SK-N-SH (cell line): ENCODE data around the gene LPP. TPM values are rescaled to one million over a fixed set of nuclear protein-coding genes. Genes with fewer than 3 reads are reported as not detected.

Experiments
- CTCF ChIA-PET: fragments of 300-600, 350-600 bp; formaldehyde crosslinking; extraction: SDS; loops from one replicate; lab custom pipeline; 2021; lab: Yijun Ruan, JAX
- POLR2A ChIA-PET: fragments of 350-600 bp; sonication (Branson Sonifier 250); formaldehyde crosslinking; extraction: SDS; loops from one replicate; lab custom pipeline; 2020; ENCODE audit warnings: antibody characterized with exemption, inconsistent platforms; lab: Yijun Ruan, JAX
- DNase-seq: peaks from one replicate; pipeline ENCODE4 v3.0.0; 2012
- H2AFZ ChIP-seq: fragments of 200-600 bp; sonication (generic); 2 replicates; pipeline ENCODE4 v1.8.1; 2016; ENCODE audit warnings: antibody characterized with exemption, mild to moderate bottlenecking, low read depth
- H3F3A ChIP-seq: fragments of 200-600 bp; sonication (generic); replicated peaks from 2 replicates; pipeline ENCODE3; 2016; ENCODE audit warnings: antibody characterized with exemption, mild to moderate bottlenecking; ENCODE audit not compliant: insufficient read depth
- H3K27ac ChIP-seq, 2 experiments: fragments of 200-500 bp in 1 of 2; fragments of 200-600 bp in 1 of 2; sonication (Bioruptor generic) in 1 of 2; sonication (generic), shearing (Covaris generic) in 1 of 2; 2 replicates each; pipeline versions ENCODE4 v1.5.1 to v1.6.1; 2014 to 2016; ENCODE audit warnings: low read depth in 2 of 2, inconsistent platforms in 1 of 2, low read length in 1 of 2, mild to moderate bottlenecking in 1 of 2, mixed read lengths in 1 of 2
- H3K27me3 ChIP-seq: fragments of 200-600 bp; sonication (generic), shearing (Covaris generic); 2 replicates; pipeline ENCODE4 v1.6.1; 2016; ENCODE audit warnings: mixed run types; ENCODE audit not compliant: insufficient read depth
- H3K36me3 ChIP-seq, 2 experiments: fragments of 200-500 bp in 1 of 2; fragments of 200-600 bp in 1 of 2; sonication (Bioruptor generic) in 1 of 2; sonication (generic) in 1 of 2; replicated peaks in 1 of 2; 2 replicates each; pipeline versions ENCODE3 to v1.5.1; 2014 to 2016; ENCODE audit warnings: low read length in 1 of 2, mild to moderate bottlenecking in 1 of 2; ENCODE audit not compliant: insufficient read depth in 2 of 2, control insufficient read depth in 1 of 2
- H3K4me1 ChIP-seq, 2 experiments: fragments of 200-500 bp in 1 of 2; fragments of 200-600 bp in 1 of 2; sonication (Bioruptor generic) in 1 of 2; sonication (generic), shearing (Covaris generic) in 1 of 2; 2 replicates each; pipeline versions ENCODE4 v1.5.1 to v1.6.1; 2014 to 2016; ENCODE audit warnings: low read depth in 1 of 2, low read length in 1 of 2, mixed run types in 1 of 2; ENCODE audit not compliant: insufficient read depth in 2 of 2, control insufficient read depth in 1 of 2
- H3K4me2 ChIP-seq: fragments of 200-600 bp; sonication (generic), shearing (Covaris generic); 2 replicates; pipeline ENCODE4 v1.6.1; 2017; ENCODE audit warnings: mixed run types
- H3K4me3 ChIP-seq, 2 experiments: fragments of 200-500 bp in 1 of 2; fragments of 200-600 bp in 1 of 2; sonication (Bioruptor generic) in 1 of 2; sonication (generic), shearing (Covaris generic) in 1 of 2; 2 replicates each; pipeline versions ENCODE4 v1.5.1 to v1.8.1; 2014 to 2016; ENCODE audit warnings: low read depth in 2 of 2, inconsistent platforms in 1 of 2, low read length in 1 of 2, mild to moderate bottlenecking in 1 of 2, mixed read lengths in 1 of 2, moderate library complexity in 1 of 2
- H3K79me2 ChIP-seq: fragments of 200-600 bp; sonication (generic); 2 replicates; pipeline ENCODE4 v1.8.1; 2017; ENCODE audit warnings: mild to moderate bottlenecking; ENCODE audit not compliant: insufficient read depth
- H3K9ac ChIP-seq: fragments of 200-600 bp; sonication (generic); 2 replicates; pipeline ENCODE4 v1.6.1; 2017; ENCODE audit warnings: mixed run types
- H3K9me2 ChIP-seq: fragments of 200-600 bp; sonication (generic); 2 replicates; pipeline ENCODE4 v1.6.1; 2017; ENCODE audit warnings: mixed run types
- H3K9me3 ChIP-seq: fragments of 200-600 bp; sonication (generic); 2 replicates; pipeline ENCODE4 v1.6.1; 2017; ENCODE audit warnings: mixed run types, mild to moderate bottlenecking, moderate library complexity
- H4K20me1 ChIP-seq: fragments of 200-600 bp; sonication (generic); 2 replicates; pipeline ENCODE4 v1.6.1; 2017; ENCODE audit warnings: mild to moderate bottlenecking, mixed run types; ENCODE audit not compliant: insufficient read depth
- CHD2 ChIP-seq: fragments of 150-350 bp; IDR thresholded peaks from 2 replicates; pipeline ENCODE4 v1.6.1; 2018; ENCODE audit warnings: low read length; ENCODE audit not compliant: partially characterized antibody
- EP300 ChIP-seq, 2 experiments: IDR thresholded peaks; 2 replicates each; pipeline versions ENCODE4 v1.4.0 to v1.6.1; 2012; ENCODE audit warnings: borderline replicate concordance in 1 of 2, low read depth in 1 of 2, low read length in 1 of 2
- FOSL2 ChIP-seq: IDR thresholded peaks from 2 replicates; pipeline ENCODE4 v1.4.0; 2012; ENCODE audit warnings: low read depth, mild to moderate bottlenecking, moderate library complexity, borderline replicate concordance
- FOXJ3 ChIP-seq: sonication (generic); formaldehyde crosslinking; IDR thresholded peaks from 2 replicates; pipeline ENCODE4 v1.5.1; 2020; ENCODE audit warnings: mild to moderate bottlenecking, missing genetic modification reagents
- GABPA ChIP-seq: IDR thresholded peaks from 2 replicates; pipeline ENCODE4 v1.4.0; 2012; ENCODE audit warnings: low read depth, mild to moderate bottlenecking
- GATA2 ChIP-seq: sonication (generic); formaldehyde crosslinking; IDR thresholded peaks from 2 replicates; pipeline ENCODE4 v1.5.0; 2020; ENCODE audit warnings: mild to moderate bottlenecking, missing genetic modification reagents
- NFIC ChIP-seq: IDR thresholded peaks from 2 replicates; pipeline ENCODE4 v1.4.0; 2012; ENCODE audit warnings: borderline replicate concordance
- RAD21 ChIP-seq: IDR thresholded peaks from 2 replicates; pipeline ENCODE4 v1.6.1; 2012; ENCODE audit warnings: mild to moderate bottlenecking, low read length
- RFX5 ChIP-seq: IDR thresholded peaks from 2 replicates; pipeline ENCODE4 v1.6.1; 2012; ENCODE audit warnings: mild to moderate bottlenecking, improper control_type of control experiment, low read length
- TCF12 ChIP-seq: IDR thresholded peaks from 2 replicates; pipeline ENCODE4 v1.4.0; 2012
- TEAD4 ChIP-seq: IDR thresholded peaks from 2 replicates; pipeline ENCODE4 v1.4.0; 2012; ENCODE audit warnings: mild to moderate bottlenecking, borderline replicate concordance; ENCODE audit not compliant: insufficient read depth
- WGBS: methylation state at CpG from one replicate; pipeline ENCODE4 v1.1.6; 2017; ENCODE audit warnings: low lambda C conversion rate; 5-methylcytosine and 5-hydroxymethylcytosine counted together
- polyA plus RNA-seq, 3 experiments: library from polyadenylated mRNA; depleted of rRNA; stranded (reverse); fragments of >200 nt; gene quantifications; 2 replicates each; pipeline ENCODE4 v1.2.3, GENCODE V29; 2012
- TF ChIP-seq, protein P1 (sequence below): IDR thresholded peaks from 2 replicates; pipeline ENCODE4; 2012
- TF ChIP-seq, protein P2 (sequence below): fragments of 150-350 bp; IDR thresholded peaks from 2 replicates; pipeline ENCODE4 v1.6.1; 2016; ENCODE audit warnings: mild to moderate bottlenecking, low read depth, low read length
- TF ChIP-seq, protein P3 (sequence below): fragments of 150-350 bp; IDR thresholded peaks from 2 replicates; pipeline ENCODE4 v1.6.1; 2017; ENCODE audit warnings: antibody characterized with exemption, low read length, low read depth, borderline replicate concordance
- TF ChIP-seq, protein P4 (sequence below): IDR thresholded peaks from 2 replicates; pipeline ENCODE4 v1.4.0; 2012; ENCODE audit warnings: low read depth, borderline replicate concordance
- TF ChIP-seq, protein P5 (sequence below): IDR thresholded peaks from 2 replicates; pipeline ENCODE4 v1.4.0; 2012; ENCODE audit warnings: low read depth, borderline replicate concordance
- TF ChIP-seq, protein P6 (sequence below): IDR thresholded peaks from 2 replicates; pipeline ENCODE4 v1.6.1; 2012; ENCODE audit warnings: mild to moderate bottlenecking, low read depth, low read length, moderate library complexity
- TF ChIP-seq, protein P7 (sequence below): IDR thresholded peaks from 2 replicates; pipeline ENCODE4 v1.4.0; 2012; ENCODE audit warnings: low read depth

LPP gene
- polyA plus RNA-seq, 1 of the 3 experiments (the other 2 are of a cell fraction): 6.6 TPM

DNA sequence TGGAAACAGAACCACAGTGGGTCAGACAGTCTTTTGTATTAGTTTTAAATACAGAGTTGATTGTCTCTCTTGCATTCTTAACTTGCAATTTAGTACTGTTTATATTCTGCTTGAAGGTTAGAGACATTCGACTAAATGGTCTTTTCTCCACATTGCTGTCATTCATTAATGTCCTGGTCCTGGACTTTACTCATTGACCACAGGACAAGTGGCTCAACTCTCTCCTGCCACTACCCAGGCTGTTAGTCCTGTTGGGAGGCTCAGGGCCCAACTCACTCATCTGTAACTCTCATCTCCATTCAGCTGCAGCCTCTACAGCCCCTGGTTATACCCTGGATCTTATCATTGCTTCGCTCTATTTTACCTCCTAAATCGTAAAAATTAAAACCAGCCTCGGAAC, 427.4 kb downstream of the LPP start (continued):
- TF ChIP-seq, protein P1, sequence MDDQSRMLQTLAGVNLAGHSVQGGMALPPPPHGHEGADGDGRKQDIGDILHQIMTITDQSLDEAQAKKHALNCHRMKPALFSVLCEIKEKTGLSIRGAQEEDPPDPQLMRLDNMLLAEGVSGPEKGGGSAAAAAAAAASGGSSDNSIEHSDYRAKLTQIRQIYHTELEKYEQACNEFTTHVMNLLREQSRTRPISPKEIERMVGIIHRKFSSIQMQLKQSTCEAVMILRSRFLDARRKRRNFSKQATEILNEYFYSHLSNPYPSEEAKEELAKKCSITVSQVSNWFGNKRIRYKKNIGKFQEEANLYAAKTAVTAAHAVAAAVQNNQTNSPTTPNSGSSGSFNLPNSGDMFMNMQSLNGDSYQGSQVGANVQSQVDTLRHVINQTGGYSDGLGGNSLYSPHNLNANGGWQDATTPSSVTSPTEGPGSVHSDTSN: no peak
- no peak for TF ChIP-seq FOSL2
- TF ChIP-seq RAD21: no peak
- TF ChIP-seq EP300 (IDR thresholded peaks at IDR 0.05; ENCODE audit: borderline replicate concordance in 1 of 2, low read depth in 1 of 2, low read length in 1 of 2): no peak
- TF ChIP-seq GATA2 (CRISPR knock-in tag): no peak
- no peak for TF ChIP-seq GABPA
- TF ChIP-seq, protein P2, sequence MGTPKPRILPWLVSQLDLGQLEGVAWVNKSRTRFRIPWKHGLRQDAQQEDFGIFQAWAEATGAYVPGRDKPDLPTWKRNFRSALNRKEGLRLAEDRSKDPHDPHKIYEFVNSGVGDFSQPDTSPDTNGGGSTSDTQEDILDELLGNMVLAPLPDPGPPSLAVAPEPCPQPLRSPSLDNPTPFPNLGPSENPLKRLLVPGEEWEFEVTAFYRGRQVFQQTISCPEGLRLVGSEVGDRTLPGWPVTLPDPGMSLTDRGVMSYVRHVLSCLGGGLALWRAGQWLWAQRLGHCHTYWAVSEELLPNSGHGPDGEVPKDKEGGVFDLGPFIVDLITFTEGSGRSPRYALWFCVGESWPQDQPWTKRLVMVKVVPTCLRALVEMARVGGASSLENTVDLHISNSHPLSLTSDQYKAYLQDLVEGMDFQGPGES: no peak
- TF ChIP-seq, protein P3, sequence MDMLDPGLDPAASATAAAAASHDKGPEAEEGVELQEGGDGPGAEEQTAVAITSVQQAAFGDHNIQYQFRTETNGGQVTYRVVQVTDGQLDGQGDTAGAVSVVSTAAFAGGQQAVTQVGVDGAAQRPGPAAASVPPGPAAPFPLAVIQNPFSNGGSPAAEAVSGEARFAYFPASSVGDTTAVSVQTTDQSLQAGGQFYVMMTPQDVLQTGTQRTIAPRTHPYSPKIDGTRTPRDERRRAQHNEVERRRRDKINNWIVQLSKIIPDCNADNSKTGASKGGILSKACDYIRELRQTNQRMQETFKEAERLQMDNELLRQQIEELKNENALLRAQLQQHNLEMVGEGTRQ: no peak

DNA sequence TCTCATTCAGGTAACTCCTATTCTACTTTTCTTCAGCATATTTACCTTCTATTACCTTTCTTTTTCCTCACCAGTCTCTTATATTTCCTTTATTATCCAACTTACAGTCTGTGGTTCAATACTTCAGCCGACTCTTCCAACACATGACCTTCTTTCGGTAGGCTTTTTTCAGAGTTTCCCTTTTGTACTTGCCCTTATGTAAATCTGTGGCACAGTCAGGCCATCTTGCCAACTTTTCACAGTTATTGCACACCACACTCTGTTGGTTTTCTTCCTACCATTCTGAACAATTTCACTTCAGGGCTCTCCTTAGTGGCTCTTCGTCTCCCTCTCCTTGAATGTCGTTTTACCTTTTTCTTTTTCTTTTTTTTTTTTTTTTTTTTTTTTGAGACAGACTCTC, 427.8 kb downstream of the LPP start:
- TF ChIP-seq TEAD4: no peak
- TF ChIP-seq TCF12: no peak
- TF ChIP-seq NFIC: no peak
- TF ChIP-seq, protein P4, sequence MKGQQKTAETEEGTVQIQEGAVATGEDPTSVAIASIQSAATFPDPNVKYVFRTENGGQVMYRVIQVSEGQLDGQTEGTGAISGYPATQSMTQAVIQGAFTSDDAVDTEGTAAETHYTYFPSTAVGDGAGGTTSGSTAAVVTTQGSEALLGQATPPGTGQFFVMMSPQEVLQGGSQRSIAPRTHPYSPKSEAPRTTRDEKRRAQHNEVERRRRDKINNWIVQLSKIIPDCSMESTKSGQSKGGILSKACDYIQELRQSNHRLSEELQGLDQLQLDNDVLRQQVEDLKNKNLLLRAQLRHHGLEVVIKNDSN: no peak
- TF ChIP-seq, protein P5, sequence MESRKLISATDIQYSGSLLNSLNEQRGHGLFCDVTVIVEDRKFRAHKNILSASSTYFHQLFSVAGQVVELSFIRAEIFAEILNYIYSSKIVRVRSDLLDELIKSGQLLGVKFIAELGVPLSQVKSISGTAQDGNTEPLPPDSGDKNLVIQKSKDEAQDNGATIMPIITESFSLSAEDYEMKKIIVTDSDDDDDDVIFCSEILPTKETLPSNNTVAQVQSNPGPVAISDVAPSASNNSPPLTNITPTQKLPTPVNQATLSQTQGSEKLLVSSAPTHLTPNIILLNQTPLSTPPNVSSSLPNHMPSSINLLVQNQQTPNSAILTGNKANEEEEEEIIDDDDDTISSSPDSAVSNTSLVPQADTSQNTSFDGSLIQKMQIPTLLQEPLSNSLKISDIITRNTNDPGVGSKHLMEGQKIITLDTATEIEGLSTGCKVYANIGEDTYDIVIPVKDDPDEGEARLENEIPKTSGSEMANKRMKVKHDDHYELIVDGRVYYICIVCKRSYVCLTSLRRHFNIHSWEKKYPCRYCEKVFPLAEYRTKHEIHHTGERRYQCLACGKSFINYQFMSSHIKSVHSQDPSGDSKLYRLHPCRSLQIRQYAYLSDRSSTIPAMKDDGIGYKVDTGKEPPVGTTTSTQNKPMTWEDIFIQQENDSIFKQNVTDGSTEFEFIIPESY: no peak
- TF ChIP-seq, protein P6, sequence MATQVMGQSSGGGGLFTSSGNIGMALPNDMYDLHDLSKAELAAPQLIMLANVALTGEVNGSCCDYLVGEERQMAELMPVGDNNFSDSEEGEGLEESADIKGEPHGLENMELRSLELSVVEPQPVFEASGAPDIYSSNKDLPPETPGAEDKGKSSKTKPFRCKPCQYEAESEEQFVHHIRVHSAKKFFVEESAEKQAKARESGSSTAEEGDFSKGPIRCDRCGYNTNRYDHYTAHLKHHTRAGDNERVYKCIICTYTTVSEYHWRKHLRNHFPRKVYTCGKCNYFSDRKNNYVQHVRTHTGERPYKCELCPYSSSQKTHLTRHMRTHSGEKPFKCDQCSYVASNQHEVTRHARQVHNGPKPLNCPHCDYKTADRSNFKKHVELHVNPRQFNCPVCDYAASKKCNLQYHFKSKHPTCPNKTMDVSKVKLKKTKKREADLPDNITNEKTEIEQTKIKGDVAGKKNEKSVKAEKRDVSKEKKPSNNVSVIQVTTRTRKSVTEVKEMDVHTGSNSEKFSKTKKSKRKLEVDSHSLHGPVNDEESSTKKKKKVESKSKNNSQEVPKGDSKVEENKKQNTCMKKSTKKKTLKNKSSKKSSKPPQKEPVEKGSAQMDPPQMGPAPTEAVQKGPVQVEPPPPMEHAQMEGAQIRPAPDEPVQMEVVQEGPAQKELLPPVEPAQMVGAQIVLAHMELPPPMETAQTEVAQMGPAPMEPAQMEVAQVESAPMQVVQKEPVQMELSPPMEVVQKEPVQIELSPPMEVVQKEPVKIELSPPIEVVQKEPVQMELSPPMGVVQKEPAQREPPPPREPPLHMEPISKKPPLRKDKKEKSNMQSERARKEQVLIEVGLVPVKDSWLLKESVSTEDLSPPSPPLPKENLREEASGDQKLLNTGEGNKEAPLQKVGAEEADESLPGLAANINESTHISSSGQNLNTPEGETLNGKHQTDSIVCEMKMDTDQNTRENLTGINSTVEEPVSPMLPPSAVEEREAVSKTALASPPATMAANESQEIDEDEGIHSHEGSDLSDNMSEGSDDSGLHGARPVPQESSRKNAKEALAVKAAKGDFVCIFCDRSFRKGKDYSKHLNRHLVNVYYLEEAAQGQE: no peak
- no peak for TF ChIP-seq EP300 (IDR thresholded peaks at IDR 0.05; ENCODE audit: borderline replicate concordance in 1 of 2, low read depth in 1 of 2, low read length in 1 of 2)
- no peak for TF ChIP-seq RFX5
- TF ChIP-seq, protein P7, sequence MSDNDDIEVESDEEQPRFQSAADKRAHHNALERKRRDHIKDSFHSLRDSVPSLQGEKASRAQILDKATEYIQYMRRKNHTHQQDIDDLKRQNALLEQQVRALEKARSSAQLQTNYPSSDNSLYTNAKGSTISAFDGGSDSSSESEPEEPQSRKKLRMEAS: no peak
- no peak for TF ChIP-seq FOXJ3 (CRISPR knock-in tag)
- no peak for TF ChIP-seq CHD2
- TF ChIP-seq GATA2 (CRISPR knock-in tag): no peak
- CTCF ChIA-PET: no interaction called here
- no peak overlapping the region for H3K9ac ChIP-seq
- peaks cover 8% of the 10 kb centered on the region for H3F3A ChIP-seq
- DNase-seq: no peak
- H3K79me2 ChIP-seq: peaks cover 18% of the 10 kb centered on the region; the same call in 1 of the 2 replicates
- POLR2A ChIA-PET: no interaction called here
- no peaks in the 10 kb centered on the region for H4K20me1 ChIP-seq
- H3K27me3 ChIP-seq: no peaks in the 10 kb centered on the region
- no peaks in the 10 kb centered on the region for H3K9me3 ChIP-seq
- no peak overlapping the region for H2AFZ ChIP-seq
- no peaks in the 10 kb centered on the region for H3K36me3 ChIP-seq
- 60% methylated on average over 4 of the region's 4 CpGs for WGBS
- no peak overlapping the region for H3K27ac ChIP-seq
- no peak overlapping the region for H3K4me3 ChIP-seq
- peaks cover 3 to 29% of the 10 kb centered on the region in 2 experiments; a peak in 3 of 4 replicates for H3K4me1 ChIP-seq
- H3K9me2 ChIP-seq: no peaks in the 10 kb centered on the region
- no peak overlapping the region for H3K4me2 ChIP-seq
